RCC 7860 (cell line): ENCODE data around the gene NHSL2.
A peak's percentile ranks its signal among the peaks of the same experiment; 100 is the strongest.

ENCODE experiments used
- DNase-seq: peaks from one replicate; pipeline ENCODE4 v3.0.0-alpha.2; 2015; ENCODE audit warnings: low spot score
- FAIRE-seq: peaks from 2 replicates; lab custom pipeline; 2012; peaks lifted over from hg19 to GRCh38; lab: Jason Lieb, UNC

Gene NHSL2

DNA sequence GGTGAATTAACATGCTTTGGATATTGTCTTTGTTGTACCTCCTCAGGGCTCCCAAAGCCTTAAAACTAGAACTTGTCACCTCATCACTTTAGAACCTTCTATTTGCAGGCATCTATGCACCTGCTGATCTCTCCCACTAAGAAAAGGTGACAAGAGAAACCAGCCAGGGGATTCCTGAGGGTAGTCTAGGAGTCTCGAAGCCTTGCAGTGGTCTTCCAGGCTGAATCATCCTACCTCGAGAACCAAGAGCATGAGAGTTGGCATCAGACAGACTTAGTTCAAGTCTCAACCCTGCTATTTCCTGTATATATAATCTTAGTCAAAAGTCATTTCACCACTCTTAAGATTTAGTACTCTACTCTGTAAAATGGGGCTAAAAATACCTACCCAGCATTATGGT, 191.5 kb downstream of the NHSL2 start:
- no peak for FAIRE-seq
- DNase-seq: no peak

GRCh38 chrX:72102760-72103159, 192.1 kb downstream of the NHSL2 start:
- no peak for DNase-seq
- no peak for FAIRE-seq

- DNase-seq: no peak
- FAIRE-seq: no peak
Measured at GRCh38 chrX:72105436-72105835, 194.8 kb downstream of the NHSL2 start.

DNA sequence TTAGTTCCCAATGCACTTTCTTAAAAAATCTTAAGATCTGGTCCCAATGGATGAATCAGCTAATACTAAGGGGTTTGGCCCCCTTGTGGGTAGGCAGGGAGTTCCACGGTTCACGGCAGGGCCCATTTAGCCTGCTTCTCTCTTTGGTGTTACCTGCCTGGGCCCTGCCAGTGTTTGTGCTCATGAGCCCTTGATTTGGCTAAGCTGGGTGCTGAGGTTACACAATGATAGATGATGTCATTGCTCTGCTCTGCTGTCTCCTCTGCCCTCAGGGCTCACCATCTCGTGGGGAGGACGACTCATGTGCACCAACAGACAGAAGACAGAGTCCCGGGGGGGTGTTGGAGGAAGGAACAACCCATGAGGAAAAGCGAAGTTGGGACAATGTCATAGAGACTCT, 196.7 kb downstream of the NHSL2 start:
- FAIRE-seq (no peak), DNase-seq (no peak)

DNA sequence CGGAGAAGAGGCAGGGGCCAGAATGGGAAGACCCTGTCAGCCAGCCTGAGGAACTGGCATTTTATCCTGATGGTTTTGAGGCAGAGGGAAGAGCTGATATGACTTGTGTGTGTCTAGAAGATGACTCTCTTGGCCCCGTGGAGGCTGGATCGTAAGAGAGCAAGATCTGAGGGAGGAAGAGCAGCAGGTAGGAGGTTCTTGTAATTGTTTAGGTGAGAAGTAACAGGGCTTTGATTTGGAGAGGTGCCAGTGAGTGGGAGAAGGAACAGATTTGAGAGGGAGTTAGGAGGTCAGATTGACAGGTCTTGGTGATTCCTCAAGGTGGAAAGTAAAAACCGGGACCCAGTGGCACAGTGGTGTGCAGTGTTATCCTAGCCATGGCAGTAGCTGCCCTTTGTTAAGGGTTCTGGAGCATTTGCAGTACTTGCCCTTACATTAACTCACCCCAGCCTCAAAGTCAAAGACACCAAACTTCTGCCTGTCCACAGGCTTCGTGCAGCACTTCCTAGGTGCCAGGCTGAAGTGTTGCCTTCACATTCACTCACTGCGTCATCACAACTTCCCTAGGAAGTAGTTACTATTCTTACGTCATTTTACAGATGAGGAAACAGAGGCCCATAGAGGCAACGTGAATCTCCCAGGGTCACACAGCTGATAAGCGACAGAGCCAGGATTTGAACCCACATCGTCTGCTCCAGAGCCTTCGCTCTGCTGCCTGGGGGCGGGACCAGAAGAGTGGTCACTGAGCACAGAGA, 197.4 kb downstream of the NHSL2 start:
- DNase-seq (no peak), FAIRE-seq (no peak)

DNA sequence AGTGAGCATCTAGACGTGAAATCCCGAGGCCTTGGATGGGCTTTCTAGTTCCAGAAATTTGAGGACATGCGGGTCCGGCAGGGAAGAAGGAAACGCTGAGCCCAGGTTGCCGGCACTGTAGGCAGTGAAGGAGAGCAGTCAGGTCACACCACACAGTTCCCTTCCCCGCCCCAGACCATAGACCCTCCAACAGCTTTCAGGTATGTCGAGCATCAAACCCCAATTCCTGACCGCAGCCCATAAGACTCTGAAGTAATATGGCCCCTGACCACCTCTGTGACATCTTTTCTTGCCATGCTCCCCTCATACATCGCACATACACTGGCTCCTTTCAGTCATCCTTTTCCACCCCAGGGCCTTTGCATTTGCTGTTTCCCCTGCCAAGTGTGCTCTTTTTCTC, 198.0 kb downstream of the NHSL2 start:
- FAIRE-seq (no peak), DNase-seq (no peak)

- FAIRE-seq (no peak), DNase-seq (no peak)
Measured at GRCh38 chrX:72110051-72110875, 199.6 kb downstream of the NHSL2 start.

DNA sequence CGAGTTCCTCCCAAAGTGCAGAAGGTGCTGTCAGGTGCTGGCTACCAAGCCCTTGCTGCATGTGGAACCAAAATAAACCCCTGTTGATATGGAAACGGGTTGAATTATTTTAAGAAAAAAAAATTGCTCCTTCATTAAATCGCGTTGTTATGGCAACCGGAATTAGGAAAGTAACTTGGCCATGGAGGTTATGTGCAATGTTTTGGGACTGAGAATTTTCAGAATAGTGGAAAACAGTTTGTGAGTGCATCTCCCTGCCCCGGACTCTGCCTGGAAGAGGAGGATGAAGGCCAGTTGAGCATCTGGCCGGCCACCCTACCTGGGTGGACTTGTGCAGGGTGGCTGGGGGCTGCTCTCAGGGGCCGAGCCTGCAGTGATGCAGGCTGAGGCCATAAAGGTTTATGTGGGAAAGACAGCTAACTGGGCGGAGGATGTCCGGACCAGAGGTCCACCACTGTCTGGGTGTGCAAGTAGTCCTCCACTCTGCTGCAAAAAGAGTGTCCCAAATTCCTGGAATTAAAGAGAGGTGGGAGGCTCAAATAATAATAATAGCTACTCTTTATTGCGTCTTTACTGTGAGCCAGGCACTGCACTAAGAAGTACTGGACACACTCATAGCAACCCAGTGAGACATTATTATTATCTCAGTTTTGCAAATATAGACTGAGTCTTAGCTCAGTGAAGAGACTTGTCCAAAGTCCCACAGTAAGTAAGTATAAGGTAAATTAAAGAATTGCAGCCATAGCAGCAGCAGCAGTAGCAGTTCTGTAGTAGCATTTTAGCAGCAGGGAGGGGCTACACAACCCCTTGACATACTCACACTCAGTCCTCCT, 200.4 kb downstream of the NHSL2 start:
- FAIRE-seq (no peak), DNase-seq (no peak)

GRCh38 chrX:72113461-72113860, 202.8 kb downstream of the NHSL2 start:
- DNase-seq: no peak
- FAIRE-seq: no peak

DNA sequence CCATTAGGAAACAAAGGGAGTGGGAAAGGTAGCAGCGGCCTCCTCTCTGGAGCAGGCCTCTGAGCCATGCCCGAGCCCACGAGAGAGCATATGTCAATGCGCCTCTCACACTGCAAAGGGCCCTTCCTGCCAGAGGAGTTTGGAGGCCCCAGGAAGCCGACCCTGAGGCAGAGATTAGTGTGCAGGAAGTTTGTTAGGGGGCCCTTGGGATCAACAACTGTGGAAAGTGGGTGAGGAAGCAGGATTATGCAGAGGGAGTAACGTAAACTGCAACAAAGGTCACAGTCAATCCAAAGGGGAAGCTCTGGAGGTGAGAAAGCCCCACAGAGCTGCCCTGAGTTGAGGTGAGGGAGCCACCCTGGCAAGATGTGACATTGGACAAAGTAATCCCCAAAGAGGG, 203.7 kb downstream of the NHSL2 start:
- FAIRE-seq: no peak
- DNase-seq: no peak

GRCh38 chrX:72114807-72115206, 204.2 kb downstream of the NHSL2 start:
- DNase-seq: no peak
- no peak for FAIRE-seq

- DNase-seq (no peak), FAIRE-seq (no peak)
Measured at GRCh38 chrX:72115380-72115779, 204.7 kb downstream of the NHSL2 start.

- no peak for DNase-seq
- FAIRE-seq: no peak
Measured at GRCh38 chrX:72117636-72118210, 207.1 kb downstream of the NHSL2 start.

- DNase-seq (no peak), FAIRE-seq (no peak)
Measured at GRCh38 chrX:72120837-72121236, 210.2 kb downstream of the NHSL2 start.

DNA sequence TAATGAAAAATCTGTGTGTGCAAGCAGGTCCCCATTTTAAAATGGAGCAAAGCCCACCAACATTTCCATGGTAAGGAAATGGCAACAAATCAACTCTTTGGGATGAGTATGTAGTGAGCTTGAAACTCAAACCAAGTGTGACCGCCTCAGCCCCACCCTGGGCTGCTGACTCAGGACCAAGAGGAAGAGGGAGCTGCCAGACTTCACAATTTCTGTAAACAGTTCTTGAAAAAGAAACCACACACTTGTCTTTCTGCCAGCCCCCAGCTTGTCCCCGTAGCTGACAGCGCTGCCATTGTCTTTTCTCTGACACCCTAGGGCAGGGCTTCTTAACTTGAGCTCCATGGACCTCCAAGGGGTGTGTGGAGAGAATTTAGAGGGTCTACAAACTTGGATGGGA, 210.7 kb downstream of the NHSL2 start:
- DNase-seq (peak; percentile 45), FAIRE-seq (peak; percentile 71)

DNA sequence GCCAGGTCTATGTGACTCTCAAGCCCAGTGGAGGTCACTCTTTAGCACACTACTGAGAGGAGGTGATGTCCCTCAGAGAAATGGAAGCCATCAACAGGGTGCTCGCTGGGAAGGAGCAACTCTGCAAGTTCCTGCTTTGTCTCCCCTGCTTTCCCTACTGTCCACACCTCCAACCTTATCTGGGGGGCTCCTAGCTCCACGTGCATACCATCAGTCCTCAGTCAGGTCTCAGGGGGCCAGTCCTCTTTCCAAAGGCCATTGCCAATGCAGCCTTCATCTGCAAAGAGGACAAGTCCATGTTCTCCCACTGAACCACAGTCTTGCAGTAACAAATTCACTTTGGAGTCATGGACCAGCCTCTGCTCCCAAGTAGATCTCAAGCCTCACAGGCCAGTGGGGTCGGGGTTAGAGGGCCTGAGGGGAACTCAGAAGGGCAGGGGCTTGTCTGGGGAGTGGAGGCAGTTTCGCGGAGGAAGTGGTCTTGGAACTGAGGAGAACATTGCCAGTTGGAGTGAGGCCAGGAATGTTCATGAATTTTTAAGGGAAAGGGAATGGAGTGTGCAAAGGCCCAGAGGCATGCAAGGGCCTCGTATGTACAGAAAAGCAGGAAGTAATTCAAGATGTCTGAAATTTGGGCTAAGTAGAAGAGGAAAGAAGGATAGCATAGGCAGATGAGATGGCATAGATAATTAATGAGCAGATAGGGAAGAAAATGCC, 212.1 kb downstream of the NHSL2 start:
- no peak for FAIRE-seq

DNA sequence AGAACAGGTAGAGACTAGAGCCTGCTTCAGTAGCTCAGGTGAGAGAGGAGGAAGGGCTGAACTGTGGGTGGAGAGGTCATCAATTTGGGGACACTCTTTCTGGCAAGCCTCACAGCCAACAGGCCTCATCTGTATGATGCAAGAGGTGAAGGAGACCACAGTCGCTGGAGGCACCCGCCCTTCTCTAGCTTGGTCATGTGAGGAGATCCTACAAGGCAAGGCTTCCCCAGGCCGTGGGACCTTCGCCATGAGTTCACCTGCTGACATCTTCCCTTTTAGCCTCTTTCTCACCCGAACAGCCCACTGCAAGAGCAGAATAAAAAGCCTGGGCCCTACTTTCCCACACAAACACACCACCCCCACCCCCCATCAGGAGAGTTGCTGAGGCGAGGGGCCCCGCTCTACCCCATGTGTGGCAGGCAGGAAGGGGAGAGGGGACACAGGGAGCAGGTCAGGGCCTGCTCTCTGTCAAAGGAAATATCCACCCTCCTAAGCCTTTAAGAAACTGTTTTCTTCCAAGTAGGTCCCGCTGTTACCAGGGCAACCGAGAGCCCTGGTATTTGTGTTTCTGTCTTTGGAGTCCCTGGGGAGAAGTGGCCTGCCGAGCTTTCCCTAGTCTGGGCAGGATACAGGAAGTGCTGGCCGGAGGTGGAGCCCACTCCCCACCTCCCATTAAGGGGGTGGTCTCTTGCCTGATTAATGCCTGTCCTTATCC, 213.0 kb downstream of the NHSL2 start:
- no peak for DNase-seq
- FAIRE-seq: no peak

More for the DNA sequence above, 212.1 kb downstream of the NHSL2 start:
- no peak for DNase-seq

DNA sequence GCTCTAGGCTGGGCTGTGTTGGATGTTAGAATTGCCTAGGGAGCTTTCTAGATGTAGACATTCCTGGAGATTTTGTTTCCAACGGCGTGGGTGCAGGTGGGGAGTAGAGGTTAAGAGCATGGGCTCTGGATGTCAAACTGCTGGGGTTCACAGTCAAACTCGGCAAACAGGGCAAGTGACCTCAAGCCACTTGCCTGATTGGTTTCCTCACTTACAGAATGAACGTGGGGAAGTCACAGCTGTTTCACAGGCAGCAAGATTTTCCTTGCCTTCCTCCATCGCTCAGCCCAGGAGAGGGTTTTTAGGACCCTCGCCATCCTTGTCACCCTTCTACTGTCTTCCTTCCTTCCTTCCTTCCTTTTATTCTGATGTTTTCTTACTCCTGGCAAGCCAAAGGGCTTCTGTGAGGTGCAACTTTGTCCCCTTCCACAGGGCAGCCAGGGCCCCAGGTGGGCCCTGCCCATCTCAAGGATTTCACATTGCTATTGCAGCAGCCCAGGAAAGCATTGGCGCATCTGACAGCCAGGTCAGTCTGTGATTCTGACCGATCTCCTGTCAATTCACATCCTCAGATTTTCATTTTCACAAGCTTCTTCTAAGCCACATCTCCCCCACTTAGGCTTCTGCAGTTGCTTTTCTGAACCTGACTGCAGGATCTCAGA, 214.0 kb downstream of the NHSL2 start:
- DNase-seq (no peak), FAIRE-seq (no peak)

GRCh38 chrX:72125331-72126047, 214.8 kb downstream of the NHSL2 start:
- FAIRE-seq: no peak

More at GRCh38 chrX:72125331-72126047, 214.8 kb downstream of the NHSL2 start:
- DNase-seq: no peak
